Fibroblast of lung (primary cell): ENCODE results near the gene SLC25A10.

ENCODE experiments used
- EZH2 ChIP-seq: IDR thresholded peaks from 2 replicates; pipeline ENCODE4 v1.5.1; 2012; ENCODE audit warnings: low read length, control low read depth, mild to moderate bottlenecking; ENCODE audit errors: missing control alignments
- TF ChIP-seq, protein P1 (sequence below), 2 donors: IDR thresholded peaks in 1 of 2; conservative IDR thresholded peaks in 1 of 2; 1 replicate in 1 of 2; 2 replicates in 1 of 2; pipeline ENCODE4 v1.5.1; 2011 to 2012; ENCODE audit warnings: low read length in 2 of 2, control low read depth in 1 of 2, inconsistent platforms in 1 of 2, low read depth in 1 of 2, mild to moderate bottlenecking in 1 of 2

GRCh38 chr17:81696218-81696941, 15.7 kb upstream of the SLC25A10 start:
- TF ChIP-seq, protein P1, sequence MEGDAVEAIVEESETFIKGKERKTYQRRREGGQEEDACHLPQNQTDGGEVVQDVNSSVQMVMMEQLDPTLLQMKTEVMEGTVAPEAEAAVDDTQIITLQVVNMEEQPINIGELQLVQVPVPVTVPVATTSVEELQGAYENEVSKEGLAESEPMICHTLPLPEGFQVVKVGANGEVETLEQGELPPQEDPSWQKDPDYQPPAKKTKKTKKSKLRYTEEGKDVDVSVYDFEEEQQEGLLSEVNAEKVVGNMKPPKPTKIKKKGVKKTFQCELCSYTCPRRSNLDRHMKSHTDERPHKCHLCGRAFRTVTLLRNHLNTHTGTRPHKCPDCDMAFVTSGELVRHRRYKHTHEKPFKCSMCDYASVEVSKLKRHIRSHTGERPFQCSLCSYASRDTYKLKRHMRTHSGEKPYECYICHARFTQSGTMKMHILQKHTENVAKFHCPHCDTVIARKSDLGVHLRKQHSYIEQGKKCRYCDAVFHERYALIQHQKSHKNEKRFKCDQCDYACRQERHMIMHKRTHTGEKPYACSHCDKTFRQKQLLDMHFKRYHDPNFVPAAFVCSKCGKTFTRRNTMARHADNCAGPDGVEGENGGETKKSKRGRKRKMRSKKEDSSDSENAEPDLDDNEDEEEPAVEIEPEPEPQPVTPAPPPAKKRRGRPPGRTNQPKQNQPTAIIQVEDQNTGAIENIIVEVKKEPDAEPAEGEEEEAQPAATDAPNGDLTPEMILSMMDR (conservative IDR thresholded peaks at IDR 0.05 in 1 of 2, IDR thresholded peaks at IDR 0.05 in 1 of 2; ENCODE audit: low read depth in 1 of 2, low read length in 2 of 2) = no peak
- TF ChIP-seq EZH2 = no peak
